Effector memory CD4-positive, alpha-beta T cell (primary cell): ENCODE results near the gene PCSK5.

ENCODE experiments used
- DNase-seq, 3 donors: peaks; one replicate each; pipeline ENCODE4 v3.0.0-alpha.2; 2020
- H3K27ac ChIP-seq: 2 replicates; pipeline ENCODE4 v1.7.0; 2013; ENCODE audit warnings: mild to moderate bottlenecking, low read length, moderate library complexity; ENCODE audit not compliant: insufficient read depth, poor library complexity, severe bottlenecking
- H3K27me3 ChIP-seq: replicated peaks from 2 replicates; pipeline ENCODE4 v1.7.0; 2013; ENCODE audit warnings: mild to moderate bottlenecking, low read length; ENCODE audit not compliant: insufficient read depth, control insufficient read depth, poor library complexity, severe bottlenecking
- H3K36me3 ChIP-seq: 2 replicates; pipeline ENCODE4 v1.7.0; 2013; ENCODE audit warnings: mild to moderate bottlenecking, low read length, moderate library complexity; ENCODE audit not compliant: control insufficient read depth, insufficient read depth
- H3K4me1 ChIP-seq: 2 replicates; pipeline ENCODE4 v1.7.0; 2013; ENCODE audit warnings: low read length, mild to moderate bottlenecking; ENCODE audit not compliant: control insufficient read depth, insufficient read depth, poor library complexity, severe bottlenecking
- H3K4me3 ChIP-seq: 2 replicates; pipeline ENCODE4 v1.7.0; 2013; ENCODE audit warnings: low read length, low read depth, mild to moderate bottlenecking; ENCODE audit not compliant: insufficient read depth, poor library complexity, severe bottlenecking
- H3K9me3 ChIP-seq: 2 replicates; pipeline ENCODE4 v1.7.0; 2013; ENCODE audit warnings: mild to moderate bottlenecking, low read length, moderate library complexity; ENCODE audit not compliant: control insufficient read depth
- total RNA-seq, 3 donors: gene quantifications; one replicate each; lab custom pipeline; 2026; lab: John Stamatoyannopoulos, UW

The PCSK5 gene
- total RNA-seq: 18.0 to 28.1 (median 22.3) reads per million in 3 donors

- Histone ChIP-seq H3K27me3 (no peaks in the 10 kb centered on the region), H3K9me3 (no peaks in the 10 kb centered on the region), H3K4me1 (peaks cover 5% of the 10 kb centered on the region), H3K4me3 (peak within 1 kb of the TSS; percentile 90), H3K27ac (peak within 1 kb of the TSS; percentile 68), H3K36me3 (no peaks in the 10 kb centered on the region)
- peak; percentile 70 to 74 (median 74) for DNase-seq
These were observed at the start of gene PCSK5 for GRCh38 chr9:75890472-75891276. TSS of gene PCSK5 (plus strand) at chr9:75890673. CDS start at chr9:75891182, 509 bp downstream.

- Histone ChIP-seq H3K4me3 (no peak overlapping the region), H3K36me3 (no peaks in the 10 kb centered on the region), H3K9me3 (no peaks in the 10 kb centered on the region), H3K27ac (no peak overlapping the region), H3K27me3 (no peaks in the 10 kb centered on the region), H3K4me1 (no peaks in the 10 kb centered on the region)
- no peak for DNase-seq
These were observed 46.2 kb upstream of the PCSK5 start for GRCh38 chr9:75844321-75844720.

- Histone ChIP-seq H3K36me3 (no peaks in the 10 kb centered on the region), H3K9me3 (no peaks in the 10 kb centered on the region), H3K4me3 (no peak overlapping the region), H3K27me3 (no peaks in the 10 kb centered on the region), H3K4me1 (no peaks in the 10 kb centered on the region), H3K27ac (no peak overlapping the region)
- DNase-seq: no peak
These were observed 44.7 kb upstream of the PCSK5 start for GRCh38 chr9:75845806-75846205.

GRCh38 chr9:75847085-75847484 lies 43.4 kb upstream of the PCSK5 start:
- Histone ChIP-seq H3K27me3 (no peaks in the 10 kb centered on the region), H3K27ac (no peak overlapping the region), H3K4me1 (no peaks in the 10 kb centered on the region), H3K9me3 (no peaks in the 10 kb centered on the region), H3K36me3 (no peaks in the 10 kb centered on the region), H3K4me3 (no peak overlapping the region)
- no peak for DNase-seq

GRCh38 chr9:75850459-75851200 lies 39.8 kb upstream of the PCSK5 start:
- H3K4me1 ChIP-seq: no peaks in the 10 kb centered on the region
- H3K27ac ChIP-seq: no peak overlapping the region
- H3K27me3 ChIP-seq: no peaks in the 10 kb centered on the region
- no peak for DNase-seq
- no peaks in the 10 kb centered on the region for H3K36me3 ChIP-seq
- H3K4me3 ChIP-seq: no peak overlapping the region
- no peaks in the 10 kb centered on the region for H3K9me3 ChIP-seq

GRCh38 chr9:75851917-75852316 lies 38.6 kb upstream of the PCSK5 start:
- no peak overlapping the region for H3K27ac ChIP-seq
- no peak for DNase-seq
- H3K27me3 ChIP-seq: no peaks in the 10 kb centered on the region

GRCh38 chr9:75852746-75853145 lies 37.7 kb upstream of the PCSK5 start:
- Histone ChIP-seq H3K4me3 (no peak overlapping the region), H3K4me1 (no peaks in the 10 kb centered on the region), H3K36me3 (no peaks in the 10 kb centered on the region), H3K27me3 (no peaks in the 10 kb centered on the region), H3K9me3 (no peaks in the 10 kb centered on the region), H3K27ac (no peak overlapping the region)
- DNase-seq: no peak

More at GRCh38 chr9:75851917-75852316, 38.6 kb upstream of the PCSK5 start:
- Histone ChIP-seq H3K36me3 (no peaks in the 10 kb centered on the region), H3K4me1 (no peaks in the 10 kb centered on the region), H3K9me3 (no peaks in the 10 kb centered on the region), H3K4me3 (no peak overlapping the region)

- Histone ChIP-seq H3K4me3 (no peak overlapping the region), H3K4me1 (no peaks in the 10 kb centered on the region), H3K27me3 (no peaks in the 10 kb centered on the region), H3K27ac (no peak overlapping the region), H3K36me3 (no peaks in the 10 kb centered on the region), H3K9me3 (no peaks in the 10 kb centered on the region)
- DNase-seq: no peak
These were observed 35.0 kb upstream of the PCSK5 start for GRCh38 chr9:75855509-75855908.

- Histone ChIP-seq H3K9me3 (no peaks in the 10 kb centered on the region), H3K27ac (no peak overlapping the region), H3K36me3 (no peaks in the 10 kb centered on the region), H3K4me1 (no peaks in the 10 kb centered on the region), H3K4me3 (no peak overlapping the region), H3K27me3 (no peaks in the 10 kb centered on the region)
- no peak for DNase-seq
These were observed 31.9 kb upstream of the PCSK5 start for GRCh38 chr9:75858497-75859092.

GRCh38 chr9:75864266-75864665 lies 26.2 kb upstream of the PCSK5 start:
- no peak for DNase-seq
- Histone ChIP-seq H3K36me3 (no peaks in the 10 kb centered on the region), H3K9me3 (no peaks in the 10 kb centered on the region), H3K27me3 (no peaks in the 10 kb centered on the region), H3K4me3 (no peak overlapping the region), H3K27ac (no peak overlapping the region), H3K4me1 (no peaks in the 10 kb centered on the region)
